LNCAP (cell line): Measurements from ENCODE around the gene PXK.

Experiments used
- CTCF ChIP-seq: fragments of 450-650 bp; IDR thresholded peaks from 2 replicates; pipeline ENCODE4 v1.5.1; 2017; ENCODE audit warnings: mild to moderate bottlenecking

The PXK gene

GRCh38 chr3:58473275-58473674 lies 140.6 kb downstream of the PXK start:
- TF ChIP-seq CTCF: no peak

- TF ChIP-seq CTCF: no peak
Measured at GRCh38 chr3:58474348-58474911, 141.7 kb downstream of the PXK start.

- no peak for TF ChIP-seq CTCF
Measured at GRCh38 chr3:58474967-58475578, 142.4 kb downstream of the PXK start.
